H1 (cell line): ENCODE results near the gene LMNTD2. TPM values are rescaled to one million over a fixed set of nuclear protein-coding genes. Genes with fewer than 3 reads are reported as not detected.

Experiments
- NRF1 ChIP-seq: IDR thresholded peaks from 2 replicates; pipeline ENCODE4 v1.6.1; 2011; ENCODE audit warnings: mild to moderate bottlenecking, low read depth, low read length, improper control_type of control experiment
- polyA plus RNA-seq, 7 experiments: library from polyadenylated mRNA; depleted of rRNA in 3 of 7; stranded (reverse) in 5 of 7; unstranded in 2 of 7; fragments of >200 nt in 5 of 7; fragments of 200-250 nt in 2 of 7; gene quantifications; 1 replicate in 5 of 7; 2 replicates in 1 of 7; 4 replicates in 1 of 7; pipeline versions ENCODE4 v1.2.1 to v1.2.3, GENCODE V29; 2011 to 2013; ENCODE audit warnings: missing spikeins in 2 of 7, mixed read lengths in 2 of 7
- total RNA-seq: library from RNA; stranded (reverse); fragmentation: NEBNext Ultra II Directional; extraction: Animal tissue kit (Norgen Biotek cat#: 25700); gene quantifications from 2 replicates; pipeline ENCODE4 v1.2.1, GENCODE V29; 2021
- TF ChIP-seq, protein P1 (sequence below): fragments of 300-600 bp; sonication (generic); IDR thresholded peaks from 2 replicates; pipeline ENCODE4 v1.7.1; 2012; ENCODE audit warnings: low read length, moderate library complexity, mild to moderate bottlenecking, inconsistent platforms; ENCODE audit not compliant: insufficient replicate concordance
- TF ChIP-seq, protein P2 (sequence below): IDR thresholded peaks from 2 replicates; pipeline ENCODE4 v1.6.1; 2012; ENCODE audit warnings: inconsistent platforms

Gene LMNTD2
- total and polyA plus RNA-seq, 2 of the 8 experiments (the other 6 are each of a cell fraction or from before 2014, with no cell fraction given) = 1.6 to 3.1 TPM

DNA sequence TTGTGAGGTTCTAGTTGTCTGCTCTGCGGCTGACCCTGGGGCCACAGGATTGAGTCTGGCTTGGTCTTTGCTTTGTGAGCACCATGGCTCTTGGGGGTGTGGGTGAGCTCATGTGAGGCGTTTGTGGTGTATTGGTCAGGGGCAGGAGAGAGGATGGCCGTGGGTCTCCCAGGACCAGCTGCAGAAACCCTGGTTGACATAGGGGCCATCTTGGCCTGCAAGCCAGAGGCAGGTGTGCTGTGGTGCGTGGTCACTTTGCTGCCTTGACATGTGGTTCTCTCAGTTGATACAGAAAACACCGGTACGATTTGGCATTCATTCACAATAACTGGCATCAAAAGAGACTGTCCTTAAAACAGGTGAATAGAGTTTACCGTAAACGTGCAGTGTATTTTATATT is 27.0 kb upstream of the LMNTD2 start (continued):
- TF ChIP-seq, protein P1, sequence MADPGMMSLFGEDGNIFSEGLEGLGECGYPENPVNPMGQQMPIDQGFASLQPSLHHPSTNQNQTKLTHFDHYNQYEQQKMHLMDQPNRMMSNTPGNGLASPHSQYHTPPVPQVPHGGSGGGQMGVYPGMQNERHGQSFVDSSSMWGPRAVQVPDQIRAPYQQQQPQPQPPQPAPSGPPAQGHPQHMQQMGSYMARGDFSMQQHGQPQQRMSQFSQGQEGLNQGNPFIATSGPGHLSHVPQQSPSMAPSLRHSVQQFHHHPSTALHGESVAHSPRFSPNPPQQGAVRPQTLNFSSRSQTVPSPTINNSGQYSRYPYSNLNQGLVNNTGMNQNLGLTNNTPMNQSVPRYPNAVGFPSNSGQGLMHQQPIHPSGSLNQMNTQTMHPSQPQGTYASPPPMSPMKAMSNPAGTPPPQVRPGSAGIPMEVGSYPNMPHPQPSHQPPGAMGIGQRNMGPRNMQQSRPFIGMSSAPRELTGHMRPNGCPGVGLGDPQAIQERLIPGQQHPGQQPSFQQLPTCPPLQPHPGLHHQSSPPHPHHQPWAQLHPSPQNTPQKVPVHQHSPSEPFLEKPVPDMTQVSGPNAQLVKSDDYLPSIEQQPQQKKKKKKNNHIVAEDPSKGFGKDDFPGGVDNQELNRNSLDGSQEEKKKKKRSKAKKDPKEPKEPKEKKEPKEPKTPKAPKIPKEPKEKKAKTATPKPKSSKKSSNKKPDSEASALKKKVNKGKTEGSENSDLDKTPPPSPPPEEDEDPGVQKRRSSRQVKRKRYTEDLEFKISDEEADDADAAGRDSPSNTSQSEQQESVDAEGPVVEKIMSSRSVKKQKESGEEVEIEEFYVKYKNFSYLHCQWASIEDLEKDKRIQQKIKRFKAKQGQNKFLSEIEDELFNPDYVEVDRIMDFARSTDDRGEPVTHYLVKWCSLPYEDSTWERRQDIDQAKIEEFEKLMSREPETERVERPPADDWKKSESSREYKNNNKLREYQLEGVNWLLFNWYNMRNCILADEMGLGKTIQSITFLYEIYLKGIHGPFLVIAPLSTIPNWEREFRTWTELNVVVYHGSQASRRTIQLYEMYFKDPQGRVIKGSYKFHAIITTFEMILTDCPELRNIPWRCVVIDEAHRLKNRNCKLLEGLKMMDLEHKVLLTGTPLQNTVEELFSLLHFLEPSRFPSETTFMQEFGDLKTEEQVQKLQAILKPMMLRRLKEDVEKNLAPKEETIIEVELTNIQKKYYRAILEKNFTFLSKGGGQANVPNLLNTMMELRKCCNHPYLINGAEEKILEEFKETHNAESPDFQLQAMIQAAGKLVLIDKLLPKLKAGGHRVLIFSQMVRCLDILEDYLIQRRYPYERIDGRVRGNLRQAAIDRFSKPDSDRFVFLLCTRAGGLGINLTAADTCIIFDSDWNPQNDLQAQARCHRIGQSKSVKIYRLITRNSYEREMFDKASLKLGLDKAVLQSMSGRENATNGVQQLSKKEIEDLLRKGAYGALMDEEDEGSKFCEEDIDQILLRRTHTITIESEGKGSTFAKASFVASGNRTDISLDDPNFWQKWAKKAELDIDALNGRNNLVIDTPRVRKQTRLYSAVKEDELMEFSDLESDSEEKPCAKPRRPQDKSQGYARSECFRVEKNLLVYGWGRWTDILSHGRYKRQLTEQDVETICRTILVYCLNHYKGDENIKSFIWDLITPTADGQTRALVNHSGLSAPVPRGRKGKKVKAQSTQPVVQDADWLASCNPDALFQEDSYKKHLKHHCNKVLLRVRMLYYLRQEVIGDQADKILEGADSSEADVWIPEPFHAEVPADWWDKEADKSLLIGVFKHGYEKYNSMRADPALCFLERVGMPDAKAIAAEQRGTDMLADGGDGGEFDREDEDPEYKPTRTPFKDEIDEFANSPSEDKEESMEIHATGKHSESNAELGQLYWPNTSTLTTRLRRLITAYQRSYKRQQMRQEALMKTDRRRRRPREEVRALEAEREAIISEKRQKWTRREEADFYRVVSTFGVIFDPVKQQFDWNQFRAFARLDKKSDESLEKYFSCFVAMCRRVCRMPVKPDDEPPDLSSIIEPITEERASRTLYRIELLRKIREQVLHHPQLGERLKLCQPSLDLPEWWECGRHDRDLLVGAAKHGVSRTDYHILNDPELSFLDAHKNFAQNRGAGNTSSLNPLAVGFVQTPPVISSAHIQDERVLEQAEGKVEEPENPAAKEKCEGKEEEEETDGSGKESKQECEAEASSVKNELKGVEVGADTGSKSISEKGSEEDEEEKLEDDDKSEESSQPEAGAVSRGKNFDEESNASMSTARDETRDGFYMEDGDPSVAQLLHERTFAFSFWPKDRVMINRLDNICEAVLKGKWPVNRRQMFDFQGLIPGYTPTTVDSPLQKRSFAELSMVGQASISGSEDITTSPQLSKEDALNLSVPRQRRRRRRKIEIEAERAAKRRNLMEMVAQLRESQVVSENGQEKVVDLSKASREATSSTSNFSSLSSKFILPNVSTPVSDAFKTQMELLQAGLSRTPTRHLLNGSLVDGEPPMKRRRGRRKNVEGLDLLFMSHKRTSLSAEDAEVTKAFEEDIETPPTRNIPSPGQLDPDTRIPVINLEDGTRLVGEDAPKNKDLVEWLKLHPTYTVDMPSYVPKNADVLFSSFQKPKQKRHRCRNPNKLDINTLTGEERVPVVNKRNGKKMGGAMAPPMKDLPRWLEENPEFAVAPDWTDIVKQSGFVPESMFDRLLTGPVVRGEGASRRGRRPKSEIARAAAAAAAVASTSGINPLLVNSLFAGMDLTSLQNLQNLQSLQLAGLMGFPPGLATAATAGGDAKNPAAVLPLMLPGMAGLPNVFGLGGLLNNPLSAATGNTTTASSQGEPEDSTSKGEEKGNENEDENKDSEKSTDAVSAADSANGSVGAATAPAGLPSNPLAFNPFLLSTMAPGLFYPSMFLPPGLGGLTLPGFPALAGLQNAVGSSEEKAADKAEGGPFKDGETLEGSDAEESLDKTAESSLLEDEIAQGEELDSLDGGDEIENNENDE = no peak
- no peak for TF ChIP-seq NRF1
- TF ChIP-seq, protein P2, sequence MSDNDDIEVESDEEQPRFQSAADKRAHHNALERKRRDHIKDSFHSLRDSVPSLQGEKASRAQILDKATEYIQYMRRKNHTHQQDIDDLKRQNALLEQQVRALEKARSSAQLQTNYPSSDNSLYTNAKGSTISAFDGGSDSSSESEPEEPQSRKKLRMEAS = no peak
- TF ChIP-seq, all 59 proteins: peak for 0
